ENCODE results near the gene EPB41L4B. TPM values are rescaled to one million over a fixed set of nuclear protein-coding genes. Genes with fewer than 3 reads are reported as not detected.

The EPB41L4B gene
- total RNA-seq, 4 donors from 2014 or later: 0.42 to 2.3 (median 1.5) TPM

- Histone ChIP-seq H3K27me3 (no peaks in the 10 kb centered on the region), H3K27ac (replicated peaks in 1 of 4) (no peak overlapping the region), H3K4me1 (no peaks in the 10 kb centered on the region), H3K9me3 (no peaks in the 10 kb centered on the region), H3K4me3 (no peak overlapping the region), H3K36me3 (no peaks in the 10 kb centered on the region)
- WGBS: 67% methylated on average over 7 of the region's 7 CpGs
- intact Hi-C loops (cut with DNase I): no loop called here
- DNase-seq (ENCODE audit: extremely low spot score): no peak
- no peak for TF ChIP-seq POLR2A (IDR thresholded peaks at IDR 0.05; ENCODE audit: low read depth)
- no peak for TF ChIP-seq EP300 (IDR thresholded peaks at IDR 0.05)
- TF ChIP-seq POLR2AphosphoS5 (IDR thresholded peaks at IDR 0.05): no peak
- TF ChIP-seq, protein P1, sequence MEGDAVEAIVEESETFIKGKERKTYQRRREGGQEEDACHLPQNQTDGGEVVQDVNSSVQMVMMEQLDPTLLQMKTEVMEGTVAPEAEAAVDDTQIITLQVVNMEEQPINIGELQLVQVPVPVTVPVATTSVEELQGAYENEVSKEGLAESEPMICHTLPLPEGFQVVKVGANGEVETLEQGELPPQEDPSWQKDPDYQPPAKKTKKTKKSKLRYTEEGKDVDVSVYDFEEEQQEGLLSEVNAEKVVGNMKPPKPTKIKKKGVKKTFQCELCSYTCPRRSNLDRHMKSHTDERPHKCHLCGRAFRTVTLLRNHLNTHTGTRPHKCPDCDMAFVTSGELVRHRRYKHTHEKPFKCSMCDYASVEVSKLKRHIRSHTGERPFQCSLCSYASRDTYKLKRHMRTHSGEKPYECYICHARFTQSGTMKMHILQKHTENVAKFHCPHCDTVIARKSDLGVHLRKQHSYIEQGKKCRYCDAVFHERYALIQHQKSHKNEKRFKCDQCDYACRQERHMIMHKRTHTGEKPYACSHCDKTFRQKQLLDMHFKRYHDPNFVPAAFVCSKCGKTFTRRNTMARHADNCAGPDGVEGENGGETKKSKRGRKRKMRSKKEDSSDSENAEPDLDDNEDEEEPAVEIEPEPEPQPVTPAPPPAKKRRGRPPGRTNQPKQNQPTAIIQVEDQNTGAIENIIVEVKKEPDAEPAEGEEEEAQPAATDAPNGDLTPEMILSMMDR (IDR thresholded peaks at IDR 0.05): no peak
Observed at GRCh38 chr9:109335121-109335520, 14.3 kb upstream of the EPB41L4B start.

GRCh38 chr9:109331353-109331752, 10.5 kb upstream of the EPB41L4B start:
- no peak overlapping the region for H3K27ac ChIP-seq (replicated peaks in 1 of 4)
- peaks cover 0 to 10% (median 7%) of the 10 kb centered on the region in 4 donors for H3K4me1 ChIP-seq
- 61% methylated on average over 5 of the region's 5 CpGs for WGBS
- TF ChIP-seq EP300 (IDR thresholded peaks at IDR 0.05) (no peak), POLR2AphosphoS5 (IDR thresholded peaks at IDR 0.05) (no peak), POLR2A (IDR thresholded peaks at IDR 0.05; ENCODE audit: low read depth) (no peak)
- TF ChIP-seq, protein P1 (IDR thresholded peaks at IDR 0.05): no peak
- peaks cover 0 to 5% (median 0%) of the 10 kb centered on the region in 4 donors for H3K27me3 ChIP-seq
- H3K4me3 ChIP-seq: no peak overlapping the region
- no peaks in the 10 kb centered on the region for H3K9me3 ChIP-seq
- DNase-seq (ENCODE audit: extremely low spot score): no peak
- no peaks in the 10 kb centered on the region for H3K36me3 ChIP-seq
- intact Hi-C loops (cut with DNase I): no loop called here

- H3K4me3 ChIP-seq: peak overlapping the region in 3 of 4 donors; percentile 5 to 17 (median 16)
- H3K4me1 ChIP-seq: peaks cover 0 to 10% (median 7%) of the 10 kb centered on the region in 4 donors
- 48% methylated on average over 10 of the region's 11 CpGs for WGBS
- no peak for TF ChIP-seq EP300 (IDR thresholded peaks at IDR 0.05)
- TF ChIP-seq, protein P1 (IDR thresholded peaks at IDR 0.05): no peak
- no peak for TF ChIP-seq POLR2A (IDR thresholded peaks at IDR 0.05; ENCODE audit: low read depth)
- TF ChIP-seq POLR2AphosphoS5 (IDR thresholded peaks at IDR 0.05): no peak
- no peaks in the 10 kb centered on the region for H3K36me3 ChIP-seq
- no peak for DNase-seq (ENCODE audit: extremely low spot score)
- H3K27me3 ChIP-seq: peaks cover 0 to 10% (median 0%) of the 10 kb centered on the region in 4 donors
- H3K27ac ChIP-seq (replicated peaks in 1 of 4): peak overlapping the region in 1 of 4 donors; percentile 11
- H3K9me3 ChIP-seq: no peaks in the 10 kb centered on the region
- intact Hi-C loops (cut with DNase I): no loop called here
Observed at GRCh38 chr9:109329638-109330258, 8.9 kb upstream of the EPB41L4B start.

GRCh38 chr9:109328978-109329637, 8.2 kb upstream of the EPB41L4B start:
- peak overlapping the region; percentile 5 to 30 (median 16) for H3K4me3 ChIP-seq
- 47% methylated on average over 12 of the region's 12 CpGs for whole genome bisulfite sequencing
- peaks cover 0 to 10% (median 7%) of the 10 kb centered on the region in 4 donors for H3K4me1 ChIP-seq
- no peaks in the 10 kb centered on the region for H3K36me3 ChIP-seq
- no peak overlapping the region for H3K27ac ChIP-seq (replicated peaks in 1 of 4)
- no peak for DNase-seq (ENCODE audit: extremely low spot score)
- H3K9me3 ChIP-seq: no peaks in the 10 kb centered on the region
- TF ChIP-seq EP300 (IDR thresholded peaks at IDR 0.05) (no peak), POLR2A (IDR thresholded peaks at IDR 0.05; ENCODE audit: low read depth) (no peak), POLR2AphosphoS5 (IDR thresholded peaks at IDR 0.05) (no peak)
- TF ChIP-seq, protein P1 (IDR thresholded peaks at IDR 0.05): no peak
- peaks cover 0 to 10% (median 0%) of the 10 kb centered on the region in 4 donors for H3K27me3 ChIP-seq
- intact Hi-C loops (cut with DNase I): no loop called here

Data from esophagus muscularis mucosa (tissue), 4 donors.